ENCODE measurements around the gene GYS2.

DNA sequence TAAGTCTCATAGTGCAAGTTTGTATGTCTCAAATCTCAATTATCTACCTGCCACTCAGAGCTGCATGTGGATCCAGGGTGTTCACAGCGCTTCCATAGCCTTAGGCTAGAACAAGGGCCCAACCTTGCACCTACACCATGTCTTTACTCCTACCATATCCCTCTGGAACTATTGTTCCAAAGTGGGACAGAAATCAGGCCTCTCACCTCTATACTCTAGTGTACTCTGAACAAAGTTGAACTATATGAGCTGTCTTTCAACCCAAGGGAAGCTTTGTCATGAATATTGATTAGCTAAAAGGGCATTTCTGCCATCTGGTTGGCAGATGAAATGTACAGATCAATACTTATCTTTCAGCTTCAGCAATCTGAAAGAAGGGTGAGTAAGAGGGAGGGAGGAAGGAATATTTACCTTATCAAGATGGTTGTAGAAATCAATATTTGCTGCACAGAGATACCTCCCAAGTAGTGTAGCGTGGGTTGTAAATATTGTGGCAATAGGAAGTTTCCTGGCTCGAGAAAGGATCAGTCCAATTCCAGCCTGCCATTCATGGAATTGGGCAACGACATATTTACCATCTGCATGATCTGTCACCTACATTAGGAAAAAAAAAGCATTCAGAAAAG, 30.8 kb downstream of the GYS2 start:
- TF ChIP-seq POLR2A (IDR thresholded peaks at IDR 0.05), result no peak
- TF ChIP-seq, protein P1, sequence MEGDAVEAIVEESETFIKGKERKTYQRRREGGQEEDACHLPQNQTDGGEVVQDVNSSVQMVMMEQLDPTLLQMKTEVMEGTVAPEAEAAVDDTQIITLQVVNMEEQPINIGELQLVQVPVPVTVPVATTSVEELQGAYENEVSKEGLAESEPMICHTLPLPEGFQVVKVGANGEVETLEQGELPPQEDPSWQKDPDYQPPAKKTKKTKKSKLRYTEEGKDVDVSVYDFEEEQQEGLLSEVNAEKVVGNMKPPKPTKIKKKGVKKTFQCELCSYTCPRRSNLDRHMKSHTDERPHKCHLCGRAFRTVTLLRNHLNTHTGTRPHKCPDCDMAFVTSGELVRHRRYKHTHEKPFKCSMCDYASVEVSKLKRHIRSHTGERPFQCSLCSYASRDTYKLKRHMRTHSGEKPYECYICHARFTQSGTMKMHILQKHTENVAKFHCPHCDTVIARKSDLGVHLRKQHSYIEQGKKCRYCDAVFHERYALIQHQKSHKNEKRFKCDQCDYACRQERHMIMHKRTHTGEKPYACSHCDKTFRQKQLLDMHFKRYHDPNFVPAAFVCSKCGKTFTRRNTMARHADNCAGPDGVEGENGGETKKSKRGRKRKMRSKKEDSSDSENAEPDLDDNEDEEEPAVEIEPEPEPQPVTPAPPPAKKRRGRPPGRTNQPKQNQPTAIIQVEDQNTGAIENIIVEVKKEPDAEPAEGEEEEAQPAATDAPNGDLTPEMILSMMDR (IDR thresholded peaks at IDR 0.05), result no peak
